ENCODE measurements around the gene MBD3L1. TPM values are rescaled to one million over a fixed set of nuclear protein-coding genes. Genes with fewer than 3 reads are reported as not detected.

Gene MBD3L1
- total and polyA plus RNA-seq, 12 donors, result not detected

DNA sequence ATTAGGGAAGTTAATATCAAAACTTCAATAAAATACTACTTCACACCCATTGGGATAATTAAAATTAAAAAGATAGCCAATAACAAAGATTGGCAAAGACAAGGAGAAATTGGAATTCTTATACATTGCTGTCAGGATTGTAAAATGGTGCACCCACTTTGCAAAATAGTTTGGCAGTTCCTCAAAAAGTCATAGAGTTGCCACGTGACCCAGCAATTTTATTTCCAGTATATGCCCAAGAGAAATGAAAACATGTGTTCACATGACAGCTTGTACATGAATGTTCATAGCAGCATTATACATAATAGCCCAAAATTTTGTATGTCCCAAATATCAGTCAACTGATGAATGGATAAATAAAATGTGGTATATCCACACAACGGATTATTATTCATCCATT is 3.3 kb downstream of the MBD3L1 start:
- H3K4me1 ChIP-seq, result peaks cover 0 to 16% (median 9%) of the 10 kb centered on the region in 9 donors
- peaks cover 0 to 4% (median 0%) of the 10 kb centered on the region in 9 donors for H3K36me3 ChIP-seq
- intact Hi-C loops (cut with DNase I), result loop anchor here in 1 of 10 donors (10.0 kb wide), 2 partner anchors 311 to 959 kb away; no protein-coding TSS in a partner anchor
- H3K27me3 ChIP-seq, result no peaks in the 10 kb centered on the region
- ATAC-seq (no peak), DNase-seq (no peak)
- H3K4me3 ChIP-seq, result no peak overlapping the region
- H3K27ac ChIP-seq, result no peak overlapping the region
- WGBS, 2 donors, result 62 to 69% methylated on average over 2 of the region's 2 CpGs
- TF ChIP-seq, protein P1, sequence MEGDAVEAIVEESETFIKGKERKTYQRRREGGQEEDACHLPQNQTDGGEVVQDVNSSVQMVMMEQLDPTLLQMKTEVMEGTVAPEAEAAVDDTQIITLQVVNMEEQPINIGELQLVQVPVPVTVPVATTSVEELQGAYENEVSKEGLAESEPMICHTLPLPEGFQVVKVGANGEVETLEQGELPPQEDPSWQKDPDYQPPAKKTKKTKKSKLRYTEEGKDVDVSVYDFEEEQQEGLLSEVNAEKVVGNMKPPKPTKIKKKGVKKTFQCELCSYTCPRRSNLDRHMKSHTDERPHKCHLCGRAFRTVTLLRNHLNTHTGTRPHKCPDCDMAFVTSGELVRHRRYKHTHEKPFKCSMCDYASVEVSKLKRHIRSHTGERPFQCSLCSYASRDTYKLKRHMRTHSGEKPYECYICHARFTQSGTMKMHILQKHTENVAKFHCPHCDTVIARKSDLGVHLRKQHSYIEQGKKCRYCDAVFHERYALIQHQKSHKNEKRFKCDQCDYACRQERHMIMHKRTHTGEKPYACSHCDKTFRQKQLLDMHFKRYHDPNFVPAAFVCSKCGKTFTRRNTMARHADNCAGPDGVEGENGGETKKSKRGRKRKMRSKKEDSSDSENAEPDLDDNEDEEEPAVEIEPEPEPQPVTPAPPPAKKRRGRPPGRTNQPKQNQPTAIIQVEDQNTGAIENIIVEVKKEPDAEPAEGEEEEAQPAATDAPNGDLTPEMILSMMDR (IDR thresholded peaks at IDR 0.05), result no peak
- peaks cover 0 to 6% (median 0%) of the 10 kb centered on the region in 11 donors for H3K9me3 ChIP-seq

DNA sequence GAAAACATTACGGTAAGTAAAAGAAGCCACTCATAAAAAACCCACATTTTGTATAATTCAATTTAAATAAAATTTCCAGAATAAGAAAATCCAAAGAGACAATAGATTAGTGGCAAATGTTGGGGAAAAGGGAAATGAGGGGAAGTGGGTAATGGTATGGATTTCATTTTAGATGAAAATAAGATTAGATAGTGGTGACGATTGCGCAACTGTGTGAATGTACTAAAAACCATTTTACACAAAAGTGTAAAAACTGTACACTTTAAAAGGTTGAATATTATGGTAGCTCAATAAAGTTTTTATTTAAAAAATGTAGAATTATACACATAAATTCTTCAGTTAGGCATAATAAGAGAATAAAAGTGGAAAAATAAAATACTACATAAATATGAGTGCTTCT is 3.7 kb downstream of the MBD3L1 start:
- H3K9me3 ChIP-seq, result peaks cover 0 to 6% (median 0%) of the 10 kb centered on the region in 11 donors
- TF ChIP-seq, protein P1 (IDR thresholded peaks at IDR 0.05), result no peak
- no peaks in the 10 kb centered on the region for H3K36me3 ChIP-seq
- WGBS, 2 donors, result 91 to 95% methylated on average over 3 of the region's 3 CpGs
- H3K27me3 ChIP-seq, result no peaks in the 10 kb centered on the region
- no peak overlapping the region for H3K4me3 ChIP-seq
- H3K27ac ChIP-seq, result no peak overlapping the region
- ATAC-seq (no peak), DNase-seq (no peak)
- intact Hi-C loops (cut with DNase I), result loop anchor here in 1 of 10 donors (10.0 kb wide), 2 partner anchors 311 to 959 kb away; no protein-coding TSS in a partner anchor
- H3K4me1 ChIP-seq, result peaks cover 0 to 13% (median 8%) of the 10 kb centered on the region in 9 donors

DNA sequence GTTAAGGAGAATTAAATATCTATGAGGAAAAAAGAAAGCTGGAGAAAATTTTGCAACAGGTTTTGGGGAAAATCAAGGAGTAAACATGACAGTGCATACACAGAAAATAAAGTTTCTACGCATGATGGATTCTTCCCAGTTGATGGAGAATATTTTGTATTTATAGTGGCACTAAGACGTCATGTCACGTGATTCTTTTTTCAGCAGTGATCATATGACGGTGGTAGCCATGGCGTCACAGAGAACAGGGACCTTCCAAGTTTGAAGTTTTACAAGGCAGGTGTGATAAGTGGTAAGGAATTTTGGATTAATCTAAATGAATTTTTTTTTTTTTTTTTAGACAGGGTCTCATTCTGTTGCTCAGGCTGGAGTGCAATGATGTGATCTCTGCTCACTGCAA is 8.5 kb downstream of the MBD3L1 start:
- no peak overlapping the region for H3K4me3 ChIP-seq
- H3K36me3 ChIP-seq, result no peaks in the 10 kb centered on the region
- intact Hi-C loops (cut with DNase I), result no loop called here
- ATAC-seq (no peak), DNase-seq (no peak)
- no peaks in the 10 kb centered on the region for H3K9me3 ChIP-seq
- 88 to 93% methylated on average over 5 of the region's 5 CpGs for WGBS, 2 donors
- peaks cover 0 to 24% (median 13%) of the 10 kb centered on the region in 7 donors for H3K27me3 ChIP-seq
- no peak overlapping the region for H3K27ac ChIP-seq
- TF ChIP-seq, protein P1 (IDR thresholded peaks at IDR 0.05), result no peak
- H3K4me1 ChIP-seq, result no peaks in the 10 kb centered on the region

DNA sequence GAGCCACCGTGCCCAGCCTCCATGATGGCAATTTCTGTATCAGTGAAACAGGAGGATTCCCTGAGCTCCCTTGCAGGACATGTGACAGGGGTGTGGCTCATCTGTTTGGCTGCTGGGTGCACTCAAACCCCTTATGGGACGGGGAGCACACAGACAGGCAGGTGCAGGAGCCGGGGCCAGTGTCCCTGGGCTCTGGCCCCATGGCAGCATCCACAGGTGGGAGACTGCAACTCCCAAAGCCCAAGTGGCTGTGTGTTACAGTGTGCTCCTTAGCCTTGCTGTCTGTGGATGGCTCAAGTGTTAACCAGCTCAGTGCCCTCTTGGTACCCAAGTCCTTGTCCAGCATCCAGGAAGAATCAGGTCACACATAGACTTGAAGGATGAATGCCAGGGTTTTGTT is 14.6 kb downstream of the MBD3L1 start:
- TF ChIP-seq, protein P1 (IDR thresholded peaks at IDR 0.05), result no peak
- Histone ChIP-seq H3K27me3 (peaks cover 0 to 26% (median 13%) of the 10 kb centered on the region in 7 donors), H3K36me3 (no peaks in the 10 kb centered on the region), H3K27ac (no peak overlapping the region), H3K4me1 (no peaks in the 10 kb centered on the region), H3K4me3 (no peak overlapping the region), H3K9me3 (peaks cover 0 to 30% (median 3%) of the 10 kb centered on the region in 11 donors)
- intact Hi-C loops (cut with DNase I), result no loop called here
- DNase-seq, result no peak
- ATAC-seq, result no peak
- WGBS, 2 donors, result 64 to 77% methylated on average over 3 of the region's 3 CpGs
